ENCODE data around the gene PFKFB2.

PFKFB2 gene

GRCh38 chr1:207021139-207021861 is 31.8 kb upstream of the PFKFB2 start:
- no peak overlapping the region for H3K4me3 ChIP-seq (ENCODE audit: control insufficient read depth, low read depth, low read length)
- TF ChIP-seq CTCF (IDR thresholded peaks at IDR 0.05; ENCODE audit: control insufficient read depth, insufficient read depth, low read depth, low read length, missing control alignments), result no peak
- DNase-seq (ENCODE audit: low read depth), result no peak

GRCh38 chr1:207021876-207022596 is 31.0 kb upstream of the PFKFB2 start:
- H3K4me3 ChIP-seq (ENCODE audit: control insufficient read depth, low read depth, low read length), result no peak overlapping the region
- no peak for DNase-seq (ENCODE audit: low read depth)
- TF ChIP-seq CTCF (IDR thresholded peaks at IDR 0.05; ENCODE audit: control insufficient read depth, insufficient read depth, low read depth, low read length, missing control alignments), result no peak

- no peak for TF ChIP-seq CTCF (IDR thresholded peaks at IDR 0.05; ENCODE audit: control insufficient read depth, insufficient read depth, low read depth, low read length, missing control alignments)
- H3K4me3 ChIP-seq (ENCODE audit: control insufficient read depth, low read depth, low read length), result no peak overlapping the region
- DNase-seq (ENCODE audit: low read depth), result no peak
Observed at GRCh38 chr1:207022996-207023679, 29.9 kb upstream of the PFKFB2 start.

- no peak overlapping the region for H3K4me3 ChIP-seq (ENCODE audit: control insufficient read depth, low read depth, low read length)
Observed at GRCh38 chr1:207024202-207025145, 28.6 kb upstream of the PFKFB2 start.

GRCh38 chr1:207025146-207025880 is 27.8 kb upstream of the PFKFB2 start:
- no peak for TF ChIP-seq CTCF (IDR thresholded peaks at IDR 0.05; ENCODE audit: control insufficient read depth, insufficient read depth, low read depth, low read length, missing control alignments)
- no peak overlapping the region for H3K4me3 ChIP-seq (ENCODE audit: control insufficient read depth, low read depth, low read length)
- DNase-seq (ENCODE audit: low read depth), result no peak

More at GRCh38 chr1:207024202-207025145, 28.6 kb upstream of the PFKFB2 start:
- DNase-seq (ENCODE audit: low read depth), result no peak
- TF ChIP-seq CTCF (IDR thresholded peaks at IDR 0.05; ENCODE audit: control insufficient read depth, insufficient read depth, low read depth, low read length, missing control alignments), result no peak

All from AG09309 (cell line).